ENCODE results near the gene METAP1. TPM values are rescaled to one million over a fixed set of nuclear protein-coding genes. Genes with fewer than 3 reads are reported as not detected.
"Not testable (repeated sequence)": the region's sequence is repeated elsewhere in the genome, so short reads cannot be mapped to it uniquely, and the experiment has no call there.

METAP1 gene
- total and polyA plus RNA-seq, 8 donors, result 11.4 to 20.8 (median 16.5) TPM

DNA sequence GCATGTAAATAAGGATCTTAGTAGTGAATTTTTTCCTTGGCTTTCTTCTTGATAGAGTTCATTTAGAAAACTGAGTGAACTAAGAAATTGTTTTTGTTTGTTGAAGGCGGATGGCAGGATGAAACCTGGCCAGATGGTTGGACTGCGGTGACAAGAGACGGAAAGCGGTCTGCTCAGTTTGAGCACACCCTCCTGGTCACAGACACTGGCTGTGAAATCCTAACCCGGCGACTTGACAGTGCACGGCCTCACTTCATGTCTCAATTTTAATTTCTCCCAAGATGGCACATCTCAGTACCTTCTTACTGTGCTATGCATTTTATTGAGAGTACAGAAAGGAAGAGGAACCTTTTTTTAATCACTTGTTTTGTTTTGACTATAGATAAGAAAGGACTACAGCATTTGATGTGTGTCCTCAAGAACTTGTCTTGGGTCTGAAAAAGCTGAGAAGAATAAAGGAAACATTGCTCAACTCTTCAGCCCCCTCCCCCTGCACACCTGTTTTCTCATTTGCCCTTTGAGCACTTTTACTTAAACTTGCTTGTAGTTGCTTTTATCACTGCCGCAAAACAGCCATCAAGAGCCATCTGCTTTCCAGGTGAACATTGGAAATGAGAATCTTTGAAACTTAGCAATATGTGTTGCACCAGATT is 65.7 kb downstream of the METAP1 start:
- no peak overlapping the region for H3K27ac ChIP-seq
- no peaks in the 10 kb centered on the region for H3K4me1 ChIP-seq
- intact Hi-C loops (cut with DNase I), result no loop called here
- no peaks in the 10 kb centered on the region for H3K36me3 ChIP-seq
- WGBS, 2 donors, result 92 to 94% methylated on average over 8 of the region's 8 CpGs
- no peak overlapping the region for H3K4me3 ChIP-seq
- FAIRE-seq (no peak), ATAC-seq (no peak), DNase-seq (no peak)
- TF ChIP-seq CTCF (IDR thresholded peaks at IDR 0.05), result no peak
- no peaks in the 10 kb centered on the region for H3K9me3 ChIP-seq
- H3K27me3 ChIP-seq, result no peaks in the 10 kb centered on the region

DNA sequence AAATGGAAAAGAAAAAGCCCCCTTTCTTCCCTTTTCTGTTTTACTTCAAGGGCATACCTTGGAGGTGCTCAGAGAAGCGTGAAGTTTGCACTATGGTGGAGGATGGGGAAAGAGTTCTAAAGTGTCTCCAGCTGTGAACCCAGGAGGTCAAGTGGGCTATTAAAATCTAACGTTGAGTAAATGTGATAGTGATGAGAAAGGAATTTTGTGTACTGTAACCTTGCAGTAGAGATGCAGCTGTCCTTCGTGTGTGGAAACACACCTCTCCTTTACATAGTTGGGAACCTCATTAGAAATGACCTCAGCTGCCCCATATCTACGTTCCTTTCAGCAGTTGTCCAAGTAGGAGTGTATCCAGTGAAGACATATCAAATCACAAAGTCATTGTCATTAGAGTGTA is 66.6 kb downstream of the METAP1 start:
- 60 to 63% methylated on average over 4 of the region's 4 CpGs for WGBS, 2 donors
- Histone ChIP-seq H3K27me3 (no peaks in the 10 kb centered on the region), H3K4me3 (no peak overlapping the region), H3K27ac (no peak overlapping the region), H3K36me3 (no peaks in the 10 kb centered on the region), H3K4me1 (no peaks in the 10 kb centered on the region), H3K9me3 (no peaks in the 10 kb centered on the region)
- TF ChIP-seq CTCF (IDR thresholded peaks at IDR 0.05), result no peak
- ATAC-seq (no peak), DNase-seq (no peak), FAIRE-seq (no peak)
- intact Hi-C loops (cut with DNase I), result no loop called here

DNA sequence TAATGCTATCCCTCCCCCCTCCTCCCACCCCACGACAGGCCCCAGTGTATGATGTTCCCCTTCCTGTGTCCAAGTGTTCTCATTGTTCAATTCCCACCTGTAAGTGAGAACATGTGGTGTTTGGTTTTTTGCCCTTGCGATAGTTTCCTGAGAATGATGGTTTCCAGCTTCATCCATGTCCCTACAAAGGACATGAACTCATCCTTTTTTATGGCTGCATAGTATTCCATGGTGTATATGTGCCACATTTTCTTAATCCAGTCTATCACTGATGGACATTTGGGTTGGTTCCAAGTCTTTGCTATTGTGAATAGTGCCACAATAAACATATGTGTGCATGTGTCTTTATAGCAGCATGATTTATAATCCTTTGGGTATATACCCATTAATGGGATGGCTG is 70.0 kb downstream of the METAP1 start:
- not testable (repeated sequence) for H3K36me3 ChIP-seq, H3K27ac ChIP-seq
- WGBS, 2 donors, result 90 to 100% methylated on average over 2 of the region's 2 CpGs

DNA sequence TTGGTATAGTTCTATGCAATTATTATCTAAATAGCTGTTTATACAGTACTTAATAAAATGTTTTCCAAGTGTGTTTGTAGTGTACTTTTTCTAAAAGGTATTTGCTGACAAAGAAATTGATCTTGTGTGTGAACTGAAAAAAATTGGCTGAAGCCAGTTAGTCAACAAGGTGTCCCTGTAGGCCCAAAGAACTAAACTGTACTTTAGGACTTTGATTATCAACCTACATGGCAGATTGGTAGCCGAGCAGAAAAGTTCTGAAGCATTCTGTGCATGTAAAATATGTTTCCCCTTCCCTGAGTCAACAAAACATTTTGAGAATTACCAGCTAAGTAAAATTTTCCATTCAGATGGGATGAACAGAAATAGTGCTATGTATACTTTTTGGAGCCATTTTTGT is 72.1 kb downstream of the METAP1 start:
- 43 to 48% methylated on average over 1 of the region's 1 CpG for WGBS, 2 donors
- no peak for ATAC-seq
- Histone ChIP-seq H3K9me3 (no peaks in the 10 kb centered on the region), H3K36me3 (peaks cover 0 to 11% (median 0%) of the 10 kb centered on the region in 3 donors), H3K4me1 (no peaks in the 10 kb centered on the region), H3K4me3 (no peak overlapping the region), H3K27me3 (no peaks in the 10 kb centered on the region), H3K27ac (no peak overlapping the region)
- intact Hi-C loops (cut with DNase I), result no loop called here
- no peak for FAIRE-seq
- TF ChIP-seq CTCF (IDR thresholded peaks at IDR 0.05), result no peak
- DNase-seq, result no peak

More for the DNA sequence above, 70.0 kb downstream of the METAP1 start:
- DNase-seq; intact Hi-C loops (cut with DNase I); ATAC-seq; H3K4me3 ChIP-seq; H3K27me3 ChIP-seq; H3K9me3 ChIP-seq; H3K4me1 ChIP-seq; FAIRE-seq: not testable (repeated sequence)

DNA sequence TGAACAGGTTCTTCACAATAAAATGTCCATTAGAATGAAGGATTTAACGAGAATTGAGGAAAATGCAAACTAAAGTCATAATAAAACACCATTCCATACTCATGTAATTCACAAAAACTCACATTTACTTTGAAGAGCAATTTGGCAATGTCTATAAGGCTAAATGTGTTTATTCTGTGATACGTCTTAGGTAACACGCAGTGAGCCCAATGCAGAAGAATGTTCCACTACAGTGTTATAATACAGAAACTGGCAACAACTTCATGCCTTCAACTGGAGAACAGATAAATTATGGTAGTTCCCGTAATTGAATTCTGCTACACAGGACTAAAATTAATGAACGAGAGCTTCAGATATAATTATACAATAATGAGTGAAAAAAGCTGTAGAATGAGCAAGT is 75.6 kb downstream of the METAP1 start:
- 89 to 93% methylated on average over 5 of the region's 5 CpGs for WGBS, 2 donors
- Histone ChIP-seq H3K4me3 (no peak overlapping the region), H3K9me3 (no peaks in the 10 kb centered on the region), H3K27me3 (no peaks in the 10 kb centered on the region), H3K4me1 (no peaks in the 10 kb centered on the region), H3K36me3 (peaks cover 0 to 37% (median 6%) of the 10 kb centered on the region in 3 donors), H3K27ac (no peak overlapping the region)
- no peak for TF ChIP-seq CTCF (IDR thresholded peaks at IDR 0.05)
- ATAC-seq, result no peak
- peak; percentile 34 for FAIRE-seq
- intact Hi-C loops (cut with DNase I), result no loop called here
- no peak for DNase-seq
